GM21515 (cell line): ENCODE results near the gene DIP2C.
"Not testable (repeated sequence)": the region's sequence is repeated elsewhere in the genome, so short reads cannot be mapped to it uniquely, and the experiment has no call there.

ENCODE experiments used
- ATAC-seq: cut with Tn5 transposase; IDR thresholded peaks from one replicate; pipeline ENCODE4 v1.9.1; 2021; ENCODE audit not compliant: unreplicated experiment

DIP2C gene

GRCh38 chr10:369221-369683 lies 320.2 kb downstream of the DIP2C start:
- ATAC-seq = no peak

- ATAC-seq = no peak
Observed at GRCh38 chr10:368579-369220, 320.8 kb downstream of the DIP2C start.

GRCh38 chr10:368107-368506 lies 321.4 kb downstream of the DIP2C start:
- ATAC-seq = not testable (repeated sequence)

GRCh38 chr10:367636-368035 lies 321.8 kb downstream of the DIP2C start:
- no peak for ATAC-seq

GRCh38 chr10:366186-366585 lies 323.3 kb downstream of the DIP2C start:
- ATAC-seq = no peak

GRCh38 chr10:364267-364775 lies 325.1 kb downstream of the DIP2C start:
- ATAC-seq = no peak

GRCh38 chr10:363152-363551 lies 326.3 kb downstream of the DIP2C start:
- no peak for ATAC-seq

GRCh38 chr10:361203-362081 lies 328.0 kb downstream of the DIP2C start:
- ATAC-seq = no peak

- no peak for ATAC-seq
Observed at GRCh38 chr10:360653-361052, 328.8 kb downstream of the DIP2C start.

- ATAC-seq = no peak
Observed at GRCh38 chr10:359762-360161, 329.7 kb downstream of the DIP2C start.

GRCh38 chr10:359093-359492 lies 330.4 kb downstream of the DIP2C start:
- ATAC-seq = no peak

- ATAC-seq = no peak
Observed at GRCh38 chr10:357201-357950, 332.1 kb downstream of the DIP2C start.

- ATAC-seq = no peak
Observed at GRCh38 chr10:356452-356851, 333.0 kb downstream of the DIP2C start.

- ATAC-seq = no peak
Observed at GRCh38 chr10:354901-355617, 334.4 kb downstream of the DIP2C start.

- no peak for ATAC-seq
Observed at GRCh38 chr10:352476-353235, 336.8 kb downstream of the DIP2C start.

- ATAC-seq = no peak
Observed at GRCh38 chr10:351770-352334, 337.6 kb downstream of the DIP2C start.

- ATAC-seq = no peak
Observed at GRCh38 chr10:350981-351501, 338.4 kb downstream of the DIP2C start.

- no peak for ATAC-seq
Observed at GRCh38 chr10:349081-349480, 340.4 kb downstream of the DIP2C start.

GRCh38 chr10:348456-348855 lies 341.0 kb downstream of the DIP2C start:
- ATAC-seq = no peak
